Endothelial cell of umbilical vein (primary cell): ENCODE results near the gene NMU. TPM values are rescaled to one million over a fixed set of nuclear protein-coding genes. Genes with fewer than 3 reads are reported as not detected.

Experiments
- BruUV-seq: library from RNA; stranded (reverse); fragments of 400-500 nt; replicated peaks from 2 replicates; lab custom pipeline; 2021; lab: Mats Ljungman, UMichigan
- CTCF ChIA-PET: fragments of 300-600, 350-600 bp; sonication (Branson Sonifier 250); formaldehyde crosslinking; loops from one replicate; lab custom pipeline; 2021; ENCODE audit warnings: antibody characterized with exemption, inconsistent platforms; lab: Charles Lee
- POLR2A ChIA-PET: fragments of 300-600, 350-600 bp; sonication (Branson Sonifier 250); formaldehyde crosslinking; loops from one replicate; lab custom pipeline; 2021; ENCODE audit warnings: antibody characterized with exemption, inconsistent platforms; lab: Charles Lee
- DNase-seq: peaks from one replicate; pipeline ENCODE4 v3.0.0-alpha.2; 2011; ENCODE audit warnings: low read depth, low spot score
- FAIRE-seq: peaks from 2 replicates; lab custom pipeline; 2011; peaks lifted over from hg19 to GRCh38; lab: Jason Lieb, UNC
- H2AFZ ChIP-seq: 2 replicates; pipeline ENCODE4 v1.6.0; 2012; ENCODE audit warnings: low read depth, low read length, control low read depth, inconsistent platforms
- H3K27ac ChIP-seq: 2 replicates; pipeline ENCODE4 v1.5.1; 2011; ENCODE audit warnings: low read depth, mild to moderate bottlenecking, control low read depth, low read length, moderate library complexity; ENCODE audit not compliant: insufficient read depth
- H3K27me3 ChIP-seq, 2 experiments: 2 replicates each; pipeline versions ENCODE4 v1.6.0 to v1.6.1; 2011; ENCODE audit warnings: low read length in 2 of 2, mixed read lengths in 1 of 2; ENCODE audit not compliant: control insufficient read depth in 2 of 2, insufficient read depth in 2 of 2
- H3K36me3 ChIP-seq, 2 experiments: 2 replicates in 1 of 2; 3 replicates in 1 of 2; pipeline ENCODE4 v1.5.1; 2011; ENCODE audit warnings: low read length in 2 of 2, mild to moderate bottlenecking in 1 of 2, moderate library complexity in 1 of 2; ENCODE audit not compliant: control insufficient read depth in 2 of 2, insufficient read depth in 2 of 2; ENCODE audit errors: extremely low read depth in 1 of 2
- H3K4me1 ChIP-seq: 3 replicates; pipeline ENCODE4 v1.5.1; 2011; ENCODE audit warnings: mild to moderate bottlenecking, low read length; ENCODE audit not compliant: control insufficient read depth, insufficient read depth; ENCODE audit errors: extremely low read depth
- H3K4me2 ChIP-seq: 2 replicates; pipeline ENCODE4 v1.6.1; 2011; ENCODE audit warnings: low read length, control low read depth, mixed read lengths; ENCODE audit not compliant: insufficient read depth
- H3K4me3 ChIP-seq, 3 experiments: fragments of 200-600 bp in 1 of 3; sonication (generic), shearing (Covaris generic) in 1 of 3; replicated peaks in 1 of 3; 2 replicates each; pipeline ENCODE4 v1.5.1; 2011 to 2016; ENCODE audit warnings: control low read depth in 3 of 3, low read length in 3 of 3, mild to moderate bottlenecking in 2 of 3, inconsistent platforms in 1 of 3, low read depth in 1 of 3, moderate library complexity in 1 of 3; ENCODE audit not compliant: insufficient read depth in 1 of 3
- H3K79me2 ChIP-seq: 2 replicates; pipeline ENCODE4 v1.6.0; 2012; ENCODE audit warnings: low read length, inconsistent platforms; ENCODE audit not compliant: control insufficient read depth, insufficient read depth
- H3K9ac ChIP-seq: replicated peaks from 2 replicates; pipeline ENCODE3; 2011; ENCODE audit warnings: low read length, control low read depth; ENCODE audit not compliant: insufficient read depth; ENCODE audit errors: extremely low read depth
- H3K9me1 ChIP-seq: replicated peaks from 3 replicates; pipeline ENCODE4 v1.6.0; 2011; ENCODE audit warnings: mild to moderate bottlenecking, low read length; ENCODE audit not compliant: control insufficient read depth, insufficient read depth; ENCODE audit errors: extremely low read depth
- H3K9me3 ChIP-seq: replicated peaks from 2 replicates; pipeline ENCODE4 v1.5.1; 2012; ENCODE audit warnings: low read length, inconsistent platforms; ENCODE audit not compliant: control insufficient read depth, insufficient read depth
- H4K20me1 ChIP-seq: replicated peaks from 2 replicates; pipeline ENCODE3; 2011; ENCODE audit warnings: mild to moderate bottlenecking, low read length; ENCODE audit not compliant: control insufficient read depth, insufficient read depth; ENCODE audit errors: extremely low read depth
- EZH2 ChIP-seq: IDR thresholded peaks from 2 replicates; pipeline ENCODE4 v1.6.1; 2012; ENCODE audit warnings: borderline replicate concordance, low read depth, mild to moderate bottlenecking, moderate library complexity, low read length, inconsistent platforms; ENCODE audit not compliant: severe bottlenecking
- GATA2 ChIP-seq: IDR thresholded peaks from 2 replicates; pipeline ENCODE4 v1.7.0; 2011; ENCODE audit warnings: low read depth, mild to moderate bottlenecking, moderate library complexity, mixed read lengths, low read length; ENCODE audit not compliant: insufficient read length, insufficient read depth
- JUN ChIP-seq: IDR thresholded peaks from 2 replicates; pipeline ENCODE4 v1.6.1; 2011; ENCODE audit warnings: borderline replicate concordance, low read depth; ENCODE audit not compliant: insufficient read length, insufficient read depth
- MYC ChIP-seq: IDR thresholded peaks from one replicate; pipeline ENCODE4 v1.6.1; 2011; ENCODE audit warnings: mild to moderate bottlenecking, low read depth, low read length
- POLR2A ChIP-seq: IDR thresholded peaks from 2 replicates; pipeline ENCODE4 v1.6.1; 2012; ENCODE audit warnings: low read depth, mild to moderate bottlenecking, control low read depth, low read length
- POLR2AphosphoS5 ChIP-seq: IDR thresholded peaks from 2 replicates; pipeline ENCODE4 v1.6.1; 2012; ENCODE audit warnings: low read depth, mild to moderate bottlenecking, control low read depth, low read length, moderate library complexity; ENCODE audit not compliant: insufficient read depth
- dilution Hi-C: fragments of 300-500 bp; cut with MboI; formaldehyde crosslinking; loops from one replicate; pipeline ENCODE4 v1.15.0; 2019; ENCODE audit warnings: low sequenced_read_pairs; ENCODE audit not compliant: extremely low pct_ligation_motif_present
- intact Hi-C: fragments of 100-400 bp; cut with micrococcal nuclease; formaldehyde crosslinking; loops from one replicate; pipeline ENCODE4 v1.10.0; 2022
- polyA plus RNA-seq, 4 experiments: library from polyadenylated mRNA; depleted of rRNA in 3 of 4; stranded (reverse) in 3 of 4; unstranded in 1 of 4; fragments of >200 nt; gene quantifications; 2 replicates each; pipeline versions ENCODE4 v1.2.1 to v1.2.3, GENCODE V29; 2011 to 2012; ENCODE audit warnings: missing spikeins in 1 of 4
- total RNA-seq: library from RNA; stranded (reverse); gene quantifications from 2 replicates; pipeline ENCODE4 v1.2.3, GENCODE V29; 2021
- TF ChIP-seq, protein P1 (sequence below), 2 donors: IDR thresholded peaks; 1 replicate in 1 of 2; 2 replicates in 1 of 2; pipeline ENCODE4 v1.5.1; 2011; ENCODE audit warnings: low read length in 2 of 2, mild to moderate bottlenecking in 2 of 2, moderate library complexity in 2 of 2, control low read depth in 1 of 2, inconsistent platforms in 1 of 2, low read depth in 1 of 2; ENCODE audit not compliant: insufficient read depth in 1 of 2; ENCODE audit errors: extremely low read depth in 1 of 2

Gene NMU
- total and polyA plus RNA-seq, 2 donors (not counting 3 experiments of a cell fraction or from before 2014, with no cell fraction given), result 1.4 to 3.7 TPM

GRCh38 chr4:55600640-55601039, 35.5 kb downstream of the NMU start:
- no peak for FAIRE-seq
- no peaks in the 10 kb centered on the region for H3K36me3 ChIP-seq

More at GRCh38 chr4:55600640-55601039, 35.5 kb downstream of the NMU start:
- BruUV-seq, result no TSS peak
- Histone ChIP-seq H3K9me3 (no peaks in the 10 kb centered on the region), H2AFZ (no peak overlapping the region), H3K27ac (no peak overlapping the region), H3K27me3 (peaks cover 0 to 2% of the 10 kb centered on the region in 2 experiments), H3K9me1 (no peaks in the 10 kb centered on the region), H3K4me2 (no peak overlapping the region), H3K9ac (no peak overlapping the region), H3K4me3 (no peak overlapping the region), H4K20me1 (no peaks in the 10 kb centered on the region), H3K4me1 (no peaks in the 10 kb centered on the region), H3K79me2 (no peaks in the 10 kb centered on the region)
- intact Hi-C loops, result no loop called here
- ChIA-PET CTCF (interaction anchor here (1.0 kb wide), 1 partner anchor 10 kb away, joined by 3 read pairs; no protein-coding TSS in a partner anchor), POLR2A (no interaction called here)
- dilution Hi-C loops, result no loop called here
- DNase-seq, result no peak
- no peak for TF ChIP-seq POLR2AphosphoS5
- no peak for TF ChIP-seq MYC
- TF ChIP-seq EZH2, result no peak
- TF ChIP-seq POLR2A, result no peak
- TF ChIP-seq, protein P1, sequence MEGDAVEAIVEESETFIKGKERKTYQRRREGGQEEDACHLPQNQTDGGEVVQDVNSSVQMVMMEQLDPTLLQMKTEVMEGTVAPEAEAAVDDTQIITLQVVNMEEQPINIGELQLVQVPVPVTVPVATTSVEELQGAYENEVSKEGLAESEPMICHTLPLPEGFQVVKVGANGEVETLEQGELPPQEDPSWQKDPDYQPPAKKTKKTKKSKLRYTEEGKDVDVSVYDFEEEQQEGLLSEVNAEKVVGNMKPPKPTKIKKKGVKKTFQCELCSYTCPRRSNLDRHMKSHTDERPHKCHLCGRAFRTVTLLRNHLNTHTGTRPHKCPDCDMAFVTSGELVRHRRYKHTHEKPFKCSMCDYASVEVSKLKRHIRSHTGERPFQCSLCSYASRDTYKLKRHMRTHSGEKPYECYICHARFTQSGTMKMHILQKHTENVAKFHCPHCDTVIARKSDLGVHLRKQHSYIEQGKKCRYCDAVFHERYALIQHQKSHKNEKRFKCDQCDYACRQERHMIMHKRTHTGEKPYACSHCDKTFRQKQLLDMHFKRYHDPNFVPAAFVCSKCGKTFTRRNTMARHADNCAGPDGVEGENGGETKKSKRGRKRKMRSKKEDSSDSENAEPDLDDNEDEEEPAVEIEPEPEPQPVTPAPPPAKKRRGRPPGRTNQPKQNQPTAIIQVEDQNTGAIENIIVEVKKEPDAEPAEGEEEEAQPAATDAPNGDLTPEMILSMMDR (IDR thresholded peaks at IDR 0.05; ENCODE audit: extremely low read depth in 1 of 2, insufficient read depth in 1 of 2, low read depth in 1 of 2, low read length in 2 of 2), result no peak
- no peak for TF ChIP-seq GATA2
- no peak for TF ChIP-seq JUN
